SK-N-DZ (cell line): Measurements from ENCODE around the gene MACROD2.
"Not testable (repeated sequence)": the region's sequence is repeated elsewhere in the genome, so short reads cannot be mapped to it uniquely, and the experiment has no call there.

Source experiments
- DNase-seq: peaks from one replicate; pipeline ENCODE4 v3.0.0-alpha.2; 2015; ENCODE audit warnings: low spot score

MACROD2 gene

DNA sequence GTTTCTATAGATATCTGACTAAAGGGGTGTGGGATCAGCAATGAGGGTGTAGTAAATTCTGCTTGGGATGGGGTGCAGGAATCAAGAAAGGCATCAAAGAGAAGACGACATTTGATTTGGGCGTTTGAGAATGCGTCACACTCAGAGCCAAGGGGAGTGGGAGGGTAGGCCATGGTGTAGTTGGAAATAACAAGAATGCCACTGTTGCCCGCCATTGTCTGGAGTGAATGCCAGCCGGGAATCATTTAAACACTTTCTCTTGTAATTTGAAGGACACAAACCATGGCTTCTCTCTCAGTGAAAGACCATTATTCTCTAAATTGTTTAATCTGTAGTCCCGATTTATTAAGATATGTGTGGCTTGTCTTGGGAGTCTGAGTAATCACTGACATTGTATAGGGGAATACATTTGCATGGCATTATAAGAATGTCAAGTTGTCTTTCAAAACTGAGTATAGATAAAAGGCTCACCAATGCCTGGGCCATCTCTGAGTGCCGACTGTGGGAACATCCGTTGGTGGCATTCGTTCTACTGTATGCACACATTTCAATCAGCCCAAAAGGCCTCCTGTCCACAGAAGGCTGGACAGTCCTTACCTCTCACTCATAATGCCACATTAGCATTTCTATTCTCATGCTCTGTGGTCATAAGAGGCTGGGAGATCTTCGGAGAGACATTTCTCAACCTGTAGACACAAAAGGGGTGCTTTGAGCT is 1800.1 kb downstream of the MACROD2 start:
- no peak for DNase-seq

DNA sequence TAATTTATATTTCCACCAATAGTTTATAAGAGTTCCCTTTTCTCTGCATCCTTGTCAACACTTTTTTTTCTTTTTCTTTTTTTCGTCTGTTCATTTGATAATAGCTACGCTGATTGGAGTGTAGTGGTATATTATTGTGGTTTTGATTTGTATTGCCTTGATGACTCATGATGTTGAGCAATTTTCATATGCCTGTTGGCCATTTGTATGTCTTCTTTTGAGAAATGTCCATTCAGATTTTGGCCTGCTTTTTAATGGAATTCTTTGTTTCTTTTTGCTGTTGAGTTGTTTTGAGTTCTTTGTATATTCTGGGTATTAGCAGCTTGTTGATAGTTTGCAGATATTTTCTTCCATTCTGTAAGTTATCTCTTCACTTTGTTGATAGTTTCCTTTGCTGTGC is 1804.6 kb downstream of the MACROD2 start:
- no peak for DNase-seq

DNA sequence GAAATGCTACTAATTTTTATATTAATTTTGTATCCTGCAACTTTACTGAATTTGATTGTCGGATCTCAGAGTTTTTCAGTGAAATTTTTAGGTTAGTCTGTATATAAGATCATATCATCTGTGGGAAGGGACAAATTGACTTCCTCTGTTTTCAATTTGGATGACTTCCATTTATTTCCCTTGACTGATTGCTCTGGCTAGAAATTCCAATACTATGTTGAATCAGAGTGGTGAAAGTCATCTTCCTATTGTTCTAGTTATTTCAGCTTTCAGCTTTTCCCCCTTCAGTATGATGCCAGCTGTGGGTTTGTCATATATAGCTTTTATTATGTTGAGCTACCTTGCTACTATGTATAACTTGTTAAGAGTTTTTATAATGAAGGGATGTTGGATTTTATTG is 1806.7 kb downstream of the MACROD2 start:
- DNase-seq, result no peak

- DNase-seq, result no peak
Observed at GRCh38 chr20:15805154-15805553, 1809.8 kb downstream of the MACROD2 start.

GRCh38 chr20:15806105-15806504 is 1810.8 kb downstream of the MACROD2 start:
- DNase-seq, result no peak

- DNase-seq, result no peak
Observed at GRCh38 chr20:15807271-15807670, 1812.0 kb downstream of the MACROD2 start.

DNA sequence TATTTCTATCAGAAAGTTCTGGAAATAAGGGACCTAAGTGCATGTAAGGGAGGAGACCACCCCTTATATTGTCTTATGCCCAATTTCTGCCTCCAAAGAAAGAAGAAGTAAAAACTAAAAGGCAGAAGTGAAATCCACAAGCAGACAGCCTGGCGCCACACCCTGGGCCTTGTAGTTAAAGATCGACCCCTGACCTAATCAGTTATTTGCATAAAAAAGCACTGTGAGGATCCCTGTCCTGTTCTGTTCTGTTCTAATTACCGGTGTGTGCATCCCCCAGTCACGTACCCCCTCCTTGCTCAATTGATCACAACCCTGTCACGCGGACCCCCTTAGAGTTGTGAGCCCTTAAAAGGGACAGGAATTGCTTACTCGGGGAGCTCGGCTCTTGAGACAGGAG is 1812.5 kb downstream of the MACROD2 start:
- not testable (repeated sequence) for DNase-seq

GRCh38 chr20:15811951-15812350 is 1816.6 kb downstream of the MACROD2 start:
- DNase-seq, result no peak

GRCh38 chr20:15812696-15813095 is 1817.4 kb downstream of the MACROD2 start:
- no peak for DNase-seq

DNA sequence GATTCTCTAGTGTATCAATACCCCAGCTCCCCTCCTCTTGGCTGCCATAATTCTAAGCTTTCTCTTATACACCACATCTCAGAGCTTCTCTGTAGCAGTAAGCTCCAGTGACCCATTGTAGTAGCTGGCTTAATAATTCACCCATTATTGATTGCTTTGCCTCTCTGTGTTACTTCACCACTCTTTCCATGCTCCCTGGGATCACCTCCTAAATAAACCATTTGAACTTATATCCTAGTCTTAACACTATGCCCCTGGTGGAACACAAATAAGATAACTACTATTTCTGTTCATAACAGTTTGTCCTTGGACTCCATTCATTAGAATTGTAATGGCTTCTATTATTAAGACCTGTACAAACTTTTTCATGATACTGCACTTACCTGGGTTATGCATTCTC is 1819.0 kb downstream of the MACROD2 start:
- no peak for DNase-seq

DNA sequence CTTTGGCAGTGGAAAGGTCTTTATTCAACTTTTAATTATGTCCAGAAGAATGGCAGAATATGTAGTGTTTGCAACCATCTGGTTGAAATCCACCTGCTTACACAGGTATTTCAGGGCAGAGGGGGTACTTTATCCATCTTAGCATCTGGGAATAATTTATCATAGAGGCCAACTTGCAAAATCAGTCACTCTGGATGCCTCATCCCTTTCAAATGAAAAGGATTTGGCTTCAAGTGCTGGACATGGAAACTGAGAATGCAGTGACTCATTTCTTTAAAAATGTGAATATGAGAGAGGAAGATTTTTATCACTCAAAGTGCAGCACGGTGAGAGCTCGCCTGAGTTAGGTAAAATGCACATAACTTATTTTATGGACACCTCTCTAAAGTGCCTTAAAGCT is 1819.6 kb downstream of the MACROD2 start:
- DNase-seq, result no peak

- no peak for DNase-seq
Observed at GRCh38 chr20:15817351-15817750, 1822.0 kb downstream of the MACROD2 start.

- no peak for DNase-seq
Observed at GRCh38 chr20:15818651-15819071, 1823.3 kb downstream of the MACROD2 start.

DNA sequence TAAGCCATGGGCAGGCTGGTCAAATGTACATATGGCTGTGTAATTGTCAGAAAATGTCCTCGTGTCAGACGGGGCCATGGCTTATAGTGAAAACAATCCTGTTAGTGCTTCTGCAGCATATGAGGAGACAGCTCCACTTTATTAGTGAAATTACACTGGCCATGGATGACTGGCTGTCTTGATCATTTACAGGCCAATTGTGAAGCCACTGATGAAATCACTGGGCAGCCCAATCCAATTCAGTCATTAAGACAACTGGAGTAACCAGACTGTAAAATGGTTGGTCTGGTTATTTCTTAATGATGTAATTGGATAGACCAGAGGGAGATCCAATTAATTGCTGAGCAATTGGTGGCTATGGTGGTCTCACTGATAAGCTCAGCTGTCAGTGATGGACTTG is 1828.4 kb downstream of the MACROD2 start:
- DNase-seq, result peak; percentile 95

DNA sequence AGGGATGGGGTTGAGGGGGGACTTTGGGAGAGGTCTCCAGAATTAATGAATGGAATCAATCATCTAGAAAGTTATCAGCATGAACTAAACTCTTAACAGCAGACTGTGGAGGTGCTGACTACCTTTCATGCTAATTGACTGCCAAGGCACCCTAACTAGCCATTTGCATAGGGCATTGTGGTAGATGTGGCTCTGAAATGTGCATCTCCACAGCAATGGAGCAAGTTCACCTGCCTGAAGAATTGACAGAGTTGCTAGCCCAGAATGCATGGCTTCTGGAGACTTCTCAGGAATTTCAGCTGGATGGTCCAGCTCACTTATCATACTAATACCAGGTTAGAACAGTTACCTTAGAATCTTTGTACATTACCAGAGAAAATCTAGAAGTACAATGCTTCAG is 1832.3 kb downstream of the MACROD2 start:
- no peak for DNase-seq

DNA sequence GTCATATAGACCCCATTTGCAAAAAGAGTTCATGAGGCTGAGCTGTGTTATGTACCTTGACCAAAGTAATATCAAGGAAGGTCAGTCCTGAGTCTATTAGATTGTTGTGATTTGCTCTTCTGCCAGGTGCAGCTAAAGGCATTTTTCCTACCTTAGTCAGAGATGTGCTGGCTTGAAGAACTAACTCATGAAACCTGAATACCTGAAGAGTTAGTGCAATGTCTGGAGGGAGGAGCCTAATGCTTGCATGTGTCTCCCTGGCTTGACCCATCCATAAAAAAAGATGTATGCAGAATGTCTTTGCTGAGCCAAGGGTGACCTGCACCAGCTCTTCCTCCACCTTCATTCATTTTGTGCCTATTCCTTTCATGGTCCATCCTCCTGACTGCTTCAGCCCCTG is 1835.9 kb downstream of the MACROD2 start:
- no peak for DNase-seq

DNA sequence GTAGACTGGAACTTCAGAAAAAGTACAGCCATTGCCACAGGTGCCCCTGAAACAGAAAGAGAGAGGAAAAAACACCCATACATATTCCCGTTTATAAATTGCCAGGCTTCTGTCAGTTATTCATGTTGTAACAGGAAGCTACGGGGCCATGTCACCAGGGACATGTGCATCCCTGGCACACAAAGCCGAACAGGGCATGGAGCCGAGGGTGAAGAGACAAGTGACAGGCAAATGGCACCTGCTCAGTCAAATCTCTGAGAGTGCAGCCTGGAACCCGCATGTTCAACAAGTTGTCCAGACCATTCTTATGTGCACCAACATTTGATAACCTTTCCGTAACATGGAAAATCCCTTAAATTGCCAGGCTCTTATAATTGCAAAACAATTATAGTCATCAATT is 1837.2 kb downstream of the MACROD2 start:
- DNase-seq, result no peak

- DNase-seq, result no peak
Observed at GRCh38 chr20:15834857-15835256, 1839.5 kb downstream of the MACROD2 start.

DNA sequence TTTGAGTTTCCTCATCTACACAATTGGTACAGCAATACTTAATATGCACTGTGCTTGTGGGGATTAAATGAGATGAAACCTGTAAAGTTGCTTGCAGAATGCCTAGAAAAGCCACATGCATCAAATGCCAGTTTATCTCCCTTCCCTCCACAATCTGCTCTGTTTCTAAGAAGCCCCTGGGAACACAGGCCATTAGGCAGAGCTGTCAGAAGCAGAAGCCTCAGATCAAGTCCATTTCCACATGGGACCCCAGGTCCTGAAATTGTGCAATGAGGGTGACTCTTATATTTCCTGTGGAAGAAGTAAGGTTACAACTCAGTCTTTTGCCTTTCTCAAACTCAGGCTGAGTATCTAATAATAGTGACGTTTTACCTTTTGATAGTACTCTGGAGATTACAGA is 1840.5 kb downstream of the MACROD2 start:
- DNase-seq, result peak; percentile 53

GRCh38 chr20:15836634-15837033 is 1841.3 kb downstream of the MACROD2 start:
- no peak for DNase-seq

DNA sequence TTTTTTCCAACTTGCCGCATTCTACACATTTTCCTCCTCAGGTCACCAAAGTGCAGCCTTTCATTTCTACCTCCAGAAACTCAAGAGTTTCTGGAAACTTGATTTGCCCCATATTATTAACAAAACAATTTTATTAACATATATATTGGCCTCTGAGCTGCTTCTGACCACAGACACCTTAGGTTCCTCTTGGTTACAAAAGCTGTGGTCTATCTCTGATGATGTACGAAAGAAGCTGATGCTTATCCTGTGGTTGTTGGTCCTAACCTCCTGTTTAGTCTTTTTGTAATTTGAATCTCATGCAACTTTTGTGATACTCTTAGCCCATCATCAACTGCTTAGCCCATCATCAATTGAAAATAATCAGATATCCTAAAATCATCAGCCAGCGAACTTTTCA is 1842.2 kb downstream of the MACROD2 start:
- DNase-seq, result no peak

- no peak for DNase-seq
Observed at GRCh38 chr20:15838466-15838865, 1843.2 kb downstream of the MACROD2 start.

DNA sequence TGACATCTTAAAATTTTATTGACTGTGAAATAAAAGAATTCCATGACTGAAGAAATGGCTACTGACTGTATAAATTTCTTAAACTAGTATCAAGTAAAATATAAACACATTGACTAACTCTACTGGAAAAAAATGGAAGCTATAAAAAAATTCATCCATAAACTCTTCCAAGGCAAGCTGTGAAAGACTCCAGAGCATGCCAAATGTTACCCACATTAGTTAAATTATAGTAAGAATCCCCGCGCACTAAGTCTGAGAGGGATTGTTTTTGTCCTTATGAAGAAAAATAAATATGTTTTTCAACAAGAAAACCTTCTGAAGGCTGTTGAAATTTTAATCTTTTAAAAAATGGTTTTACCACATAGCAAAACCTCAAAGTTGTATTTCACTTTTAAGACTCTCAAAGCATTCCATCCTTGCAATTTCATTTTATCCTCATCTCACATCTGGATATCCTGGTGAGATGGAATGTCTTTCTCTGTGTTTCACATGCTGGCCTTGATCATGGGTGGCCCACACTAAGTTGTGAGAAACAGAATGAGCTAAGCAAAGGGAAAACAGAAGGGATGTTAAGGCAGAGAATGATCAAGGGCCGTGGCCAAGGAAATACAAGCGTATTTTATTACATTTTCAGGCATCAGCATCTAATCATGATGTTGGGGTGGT is 1845.5 kb downstream of the MACROD2 start:
- DNase-seq, result no peak
